ENCODE results near the gene WDR33.

- TF ChIP-seq CTCF (tag by site-specific recombination; IDR thresholded peaks at IDR 0.05) = no peak
- no peak for TF ChIP-seq ZNF350 (tag by site-specific recombination; IDR thresholded peaks at IDR 0.05)
- TF ChIP-seq ZNF211 (tag by site-specific recombination; IDR thresholded peaks at IDR 0.05; ENCODE audit: low read depth) = no peak
- no peak for TF ChIP-seq ZNF274 (IDR thresholded peaks at IDR 0.05; ENCODE audit: low read length)
- TF ChIP-seq ZNF274 (tag by site-specific recombination; IDR thresholded peaks at IDR 0.05; ENCODE audit: borderline replicate concordance) = no peak
- no peak for TF ChIP-seq ZNF121 (tag by site-specific recombination; IDR thresholded peaks at IDR 0.05)
These were observed 5.5 kb downstream of the WDR33 start for GRCh38 chr2:127805491-127805890.

Measured in HEK293 (cell line).